H54 (cell line): Measurements from ENCODE around the gene CUL4B.
"Not testable (repeated sequence)": the region's sequence is repeated elsewhere in the genome, so short reads cannot be mapped to it uniquely, and the experiment has no call there.

Experiments used
- DNase-seq: peaks from one replicate; pipeline ENCODE4 v3.0.0; 2011; ENCODE audit warnings: low spot score, mixed read lengths; ENCODE audit not compliant: insufficient read length
- FAIRE-seq: peaks from 3 replicates; lab custom pipeline; 2011; peaks lifted over from hg19 to GRCh38; lab: Jason Lieb, UNC
- POLR2A ChIP-seq: IDR thresholded peaks from 2 replicates; pipeline ENCODE4 v1.6.1; 2011; ENCODE audit warnings: low read depth, mild to moderate bottlenecking, low read length

Gene CUL4B

DNA sequence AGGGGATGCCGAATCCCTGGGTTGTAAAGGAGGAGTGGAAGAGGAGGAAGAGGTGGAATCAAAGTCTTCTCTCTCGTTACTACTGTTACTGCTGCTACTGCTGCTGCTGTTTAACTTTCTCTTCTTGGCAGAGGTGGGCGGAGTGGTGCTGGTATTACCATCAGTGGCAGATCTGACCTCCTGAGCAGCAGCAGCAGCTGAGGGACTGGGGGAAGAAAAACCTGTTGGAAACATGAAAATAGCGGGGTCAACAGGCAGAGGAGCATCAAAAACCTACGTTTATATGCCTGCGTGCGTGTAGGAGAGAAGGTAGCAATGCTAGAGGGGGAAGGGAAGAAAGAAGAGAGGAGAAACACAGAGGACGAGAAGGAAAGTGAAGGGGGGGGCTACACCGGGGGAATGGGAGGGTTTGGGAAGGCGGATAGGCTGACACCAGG lies 339 bp downstream of the CUL4B start:
- no peak for DNase-seq
- no peak for TF ChIP-seq POLR2A
- FAIRE-seq: peak; percentile 15

- FAIRE-seq (no peak), DNase-seq (no peak)
- no peak for TF ChIP-seq POLR2A
Measured at GRCh38 chrX:120559804-120560203, 958 bp downstream of the CUL4B start.

GRCh38 chrX:120556251-120556650 lies 4.5 kb downstream of the CUL4B start:
- TF ChIP-seq POLR2A: no peak
- FAIRE-seq (no peak), DNase-seq (no peak)

GRCh38 chrX:120549483-120550452 lies 11.0 kb downstream of the CUL4B start:
- FAIRE-seq: peak; percentile 90

DNA sequence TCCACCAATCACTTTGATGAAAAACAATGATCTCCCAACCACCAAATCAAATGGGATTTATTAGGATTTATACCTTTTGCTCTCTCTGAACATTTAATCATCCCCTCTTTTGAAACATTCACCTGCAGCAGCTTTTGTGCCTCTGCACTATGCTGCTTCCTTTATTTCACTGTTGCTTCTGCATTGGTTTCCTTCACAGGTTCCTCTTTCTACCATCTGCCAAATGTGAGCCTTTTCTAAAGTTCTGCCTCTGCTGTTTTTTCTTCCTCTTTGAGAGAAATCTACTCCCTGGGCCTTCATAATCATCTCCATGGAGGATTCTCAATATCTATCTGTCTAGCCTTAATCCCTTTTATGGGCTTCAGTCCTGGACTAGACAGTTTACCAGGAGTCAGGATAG lies 24.7 kb downstream of the CUL4B start:
- FAIRE-seq: no peak
- DNase-seq: no peak
- no peak for TF ChIP-seq POLR2A

More at GRCh38 chrX:120549483-120550452, 11.0 kb downstream of the CUL4B start:
- no peak for DNase-seq
- no peak for TF ChIP-seq POLR2A

DNA sequence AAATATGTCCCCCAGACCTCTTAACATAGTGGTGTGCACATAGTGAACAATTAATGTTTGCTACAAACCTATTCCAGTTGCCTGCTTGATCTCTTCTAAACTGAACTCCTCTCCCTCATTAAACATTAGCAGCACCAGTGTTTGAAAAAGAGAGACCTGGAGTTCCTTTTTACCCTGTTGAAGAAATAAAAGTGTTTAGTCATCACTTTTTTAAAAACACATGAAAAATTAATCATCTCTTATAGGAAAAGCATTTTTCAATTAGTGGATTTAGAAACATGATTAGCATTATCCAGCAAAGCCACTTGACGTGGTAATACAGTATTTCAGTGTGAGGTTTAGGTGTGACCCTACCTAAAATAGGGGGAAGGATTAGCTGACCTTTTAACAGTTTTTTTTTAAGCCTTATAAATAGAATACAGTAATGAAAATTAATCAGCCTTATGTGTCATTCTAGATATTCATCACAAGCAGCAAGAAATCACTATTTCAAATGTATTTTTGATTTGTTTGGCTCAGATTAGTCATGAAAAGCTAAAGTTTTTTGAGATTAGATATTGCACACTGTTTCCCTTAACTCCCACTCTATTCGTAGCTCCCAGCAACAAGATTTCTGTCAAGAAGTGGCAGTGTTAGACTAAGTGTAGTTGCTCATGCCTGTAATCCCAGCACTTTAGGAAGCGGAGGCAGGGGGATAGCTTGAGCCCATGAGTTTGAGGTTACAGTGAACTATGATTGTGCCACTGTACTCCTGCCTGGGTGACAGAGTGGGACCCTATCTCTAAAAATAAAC lies 26.2 kb downstream of the CUL4B start:
- no peak for TF ChIP-seq POLR2A
- DNase-seq (no peak), FAIRE-seq (no peak)

GRCh38 chrX:120522820-120523219 lies 37.9 kb downstream of the CUL4B start:
- FAIRE-seq (no peak), DNase-seq (no peak)
- TF ChIP-seq POLR2A: no peak

- no peak for TF ChIP-seq POLR2A
- FAIRE-seq: peak; percentile 36
- peak; percentile 5 for DNase-seq
Measured at GRCh38 chrX:120517936-120518335, 42.8 kb downstream of the CUL4B start.

- no peak for TF ChIP-seq POLR2A
- DNase-seq (no peak), FAIRE-seq (no peak)
Measured at GRCh38 chrX:120514236-120514635, 46.5 kb downstream of the CUL4B start.

DNA sequence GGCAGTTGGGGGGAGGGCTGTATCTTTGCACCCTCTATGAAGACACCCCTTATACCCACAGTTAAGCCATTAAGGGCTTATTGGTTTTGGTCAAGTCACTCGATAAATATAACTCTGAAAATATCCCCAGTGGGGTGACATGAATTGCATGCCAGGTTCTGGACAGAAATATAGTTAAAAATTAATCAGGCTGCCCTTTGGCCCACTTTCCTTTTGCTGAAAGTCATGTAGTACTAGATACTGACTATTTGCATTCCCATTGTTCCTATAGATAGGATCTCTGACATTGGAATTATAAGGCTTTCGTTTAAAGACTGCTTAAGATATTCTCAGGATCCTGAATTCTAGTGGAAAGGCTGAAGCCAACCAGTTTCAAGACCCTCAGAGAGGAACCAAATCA lies 48.1 kb downstream of the CUL4B start:
- FAIRE-seq: no peak
- no peak for TF ChIP-seq POLR2A
- no peak for DNase-seq

DNA sequence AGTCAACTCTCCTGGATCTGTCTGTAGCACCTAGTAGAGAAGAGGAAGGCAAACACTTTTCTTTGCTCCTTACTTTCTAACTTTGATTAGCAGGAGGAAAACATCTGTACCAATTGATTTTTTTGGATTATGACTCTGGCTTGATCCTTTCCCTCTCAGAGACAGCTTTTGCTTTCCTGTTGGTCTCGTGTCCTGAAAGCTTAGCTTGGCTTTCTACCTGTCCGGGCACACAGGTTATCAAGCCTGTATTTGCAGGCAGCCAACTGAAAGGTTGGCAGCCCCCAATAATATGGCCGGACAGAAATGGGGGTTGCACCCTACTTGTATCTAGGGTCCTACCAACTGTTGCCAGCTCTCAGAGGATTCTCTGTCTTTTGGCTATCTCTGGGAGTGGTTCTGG lies 48.5 kb downstream of the CUL4B start:
- DNase-seq: no peak
- TF ChIP-seq POLR2A: no peak
- FAIRE-seq: no peak

GRCh38 chrX:120504569-120504968 lies 56.2 kb downstream of the CUL4B start:
- FAIRE-seq: no peak
- no peak for DNase-seq
- TF ChIP-seq POLR2A: no peak

DNA sequence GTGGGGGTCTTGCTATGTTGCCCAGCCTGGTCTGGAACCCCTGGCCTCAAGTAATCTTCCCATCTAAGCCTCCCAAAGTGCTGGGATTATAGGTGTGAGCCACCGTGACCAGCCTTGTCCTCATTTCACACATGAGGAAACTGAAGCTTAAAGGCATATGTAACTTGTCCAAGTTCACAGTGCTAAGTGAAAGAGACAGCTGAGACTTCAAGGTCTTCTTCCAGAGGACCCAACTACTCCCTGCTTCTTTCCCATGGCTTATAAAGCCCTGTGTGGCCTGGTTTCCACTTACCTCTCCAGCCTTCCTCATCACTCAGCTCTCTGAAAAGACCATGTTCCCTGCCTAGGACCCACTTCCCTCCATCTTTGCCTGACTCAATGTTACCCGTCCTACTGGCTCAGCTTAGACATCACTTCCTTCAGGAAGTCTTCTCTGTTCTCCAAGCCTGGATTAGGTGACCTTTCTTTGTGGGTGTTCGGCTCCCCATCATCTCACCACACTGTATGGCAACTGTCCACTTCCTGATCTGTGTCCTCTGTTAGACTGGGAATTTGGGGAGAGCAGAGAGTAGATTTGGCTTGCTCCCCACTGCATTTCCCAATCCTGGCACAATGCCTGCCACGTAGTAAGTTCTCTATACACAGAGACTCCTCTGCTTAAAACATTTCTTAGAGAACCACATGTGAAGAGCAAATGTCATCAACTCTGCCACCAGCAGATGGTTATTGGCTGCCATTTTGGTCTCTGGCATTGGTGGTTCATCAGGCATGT lies 61.3 kb downstream of the CUL4B start:
- no peak for TF ChIP-seq POLR2A
- FAIRE-seq: no peak
- no peak for DNase-seq

- not testable (repeated sequence) for FAIRE-seq, DNase-seq
Measured at GRCh38 chrX:120490119-120490518, 70.6 kb downstream of the CUL4B start.
